Measurements from ENCODE around the gene POLR3A.

- no peak for TF ChIP-seq EZH2 (IDR thresholded peaks at IDR 0.05; ENCODE audit: low read length, unreplicated experiment)
- no peak for TF ChIP-seq CTCF (conservative IDR thresholded peaks at IDR 0.05; ENCODE audit: low read depth, low read length)
These were observed 4.5 kb upstream of the POLR3A start, which contains the start of gene RPS24 for GRCh38 chr10:78033637-78034470.

Measured in PC-3 (cell line).